Left hindlimb (tissue), 1 donor: ENCODE results near the gene PSMF1.
"Not testable (repeated sequence)": the region's sequence is repeated elsewhere in the genome, so short reads cannot be mapped to it uniquely, and the experiment has no call there.

Experiments
- DNase-seq: peaks from one replicate; pipeline ENCODE4 v3.0.0-alpha.2; 2018

Gene PSMF1

DNA sequence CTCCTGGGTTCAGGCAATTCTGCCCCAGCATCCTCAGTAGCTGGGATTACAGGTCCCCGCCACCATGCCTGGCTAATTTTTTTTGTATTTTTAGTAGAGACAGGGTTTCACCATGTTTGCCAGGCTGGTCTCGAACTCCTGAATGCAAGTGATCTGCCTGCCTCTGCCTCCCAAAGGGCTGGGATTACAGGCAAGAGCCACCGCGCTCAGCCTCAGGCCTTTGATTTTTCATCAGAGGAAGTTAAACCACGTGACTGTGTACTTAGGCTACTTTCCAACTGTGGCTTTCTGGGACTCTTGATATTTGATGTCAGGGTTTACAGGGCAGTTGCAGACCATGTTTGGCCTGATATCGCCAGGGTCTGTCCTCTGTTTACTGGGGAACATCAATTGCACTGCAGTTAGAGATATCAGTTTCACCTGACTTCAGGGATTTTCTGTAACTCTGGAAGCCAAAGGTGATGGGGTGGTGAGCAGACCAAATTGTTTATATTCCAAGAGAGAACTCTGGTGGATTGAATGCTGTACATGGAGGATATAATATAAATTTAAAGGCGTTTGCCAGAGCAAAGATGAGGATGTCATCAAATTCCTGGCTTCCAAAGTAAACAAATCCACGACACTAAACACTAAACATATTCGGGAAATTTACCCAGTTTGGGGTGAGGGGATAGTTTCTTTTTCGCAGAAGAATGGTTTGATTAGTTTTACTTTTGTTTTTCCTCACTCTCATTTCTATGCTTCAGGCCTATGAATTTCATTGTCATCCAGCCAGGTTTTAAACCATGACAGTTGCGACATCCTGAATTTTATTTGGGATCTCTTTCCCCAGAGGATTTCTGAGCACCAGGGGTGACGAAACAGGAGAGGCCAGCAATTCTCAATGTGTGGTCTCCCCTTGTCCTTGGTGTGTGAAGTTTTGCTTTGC lies 4.2 kb downstream of the PSMF1 start:
- DNase-seq, result no peak

- DNase-seq, result no peak
These were observed 5.3 kb downstream of the PSMF1 start for GRCh38 chr20:1123666-1124065.

GRCh38 chr20:1124421-1124820 lies 6.0 kb downstream of the PSMF1 start:
- no peak for DNase-seq

- no peak for DNase-seq
These were observed 6.9 kb downstream of the PSMF1 start for GRCh38 chr20:1125277-1125676.

DNA sequence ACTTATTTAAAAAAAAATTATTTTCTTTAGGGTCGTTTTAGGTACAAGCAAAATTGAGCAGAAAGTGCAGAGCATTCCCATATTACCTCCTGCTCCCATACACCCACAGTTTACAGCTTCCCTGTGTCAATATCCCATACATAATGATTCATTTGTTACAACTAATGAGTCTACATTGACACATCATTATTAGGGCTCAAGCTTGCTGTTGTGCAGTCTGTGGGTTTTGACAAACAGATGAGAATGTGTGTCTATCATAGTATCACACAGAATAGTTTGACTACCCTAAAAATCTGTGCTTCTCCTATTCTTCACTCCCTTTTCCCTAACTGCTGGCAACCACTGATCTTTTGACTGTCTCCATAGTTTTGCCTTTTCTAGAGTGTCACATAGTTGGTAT lies 9.4 kb downstream of the PSMF1 start:
- DNase-seq, result no peak

GRCh38 chr20:1130058-1130694 lies 11.8 kb downstream of the PSMF1 start:
- DNase-seq, result no peak

DNA sequence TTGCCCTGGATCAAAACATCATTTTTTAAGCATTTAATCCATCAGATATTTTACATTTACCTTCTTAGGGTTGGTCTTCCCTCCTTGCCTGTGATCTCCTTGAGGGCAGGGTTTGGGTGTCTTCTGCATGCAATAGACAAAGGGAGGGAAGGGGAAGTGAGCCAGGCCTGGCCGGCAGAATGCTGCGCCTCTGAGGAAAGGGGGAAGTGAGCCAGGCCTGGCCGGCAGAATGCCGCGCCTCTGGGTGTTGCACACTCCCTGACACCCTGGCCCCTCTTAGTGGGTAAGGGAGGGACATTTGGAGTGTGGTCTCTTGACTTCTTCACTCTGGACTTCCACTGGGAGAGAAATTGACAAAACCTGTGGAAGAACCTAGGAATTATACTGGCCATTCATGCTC lies 12.4 kb downstream of the PSMF1 start:
- no peak for DNase-seq

DNA sequence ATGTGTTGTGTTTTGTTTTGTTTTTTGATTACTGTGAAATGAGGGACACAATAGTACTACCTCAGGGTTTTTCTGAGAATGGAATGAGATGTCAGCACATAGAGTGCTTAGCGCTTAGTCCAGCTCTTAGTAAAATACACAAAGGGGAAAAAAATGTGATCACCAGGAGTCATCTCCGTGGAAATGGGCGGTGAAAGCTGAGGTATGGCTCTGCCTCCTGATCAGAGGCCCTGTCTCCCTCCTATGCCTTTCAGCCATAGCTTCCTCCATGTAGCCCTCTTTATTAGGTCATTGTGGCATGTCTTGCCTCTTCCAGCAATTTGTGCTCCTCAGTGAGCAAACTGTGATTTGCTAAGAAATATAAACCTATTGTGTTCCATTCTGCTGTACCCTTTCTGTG lies 13.0 kb downstream of the PSMF1 start:
- no peak for DNase-seq

DNA sequence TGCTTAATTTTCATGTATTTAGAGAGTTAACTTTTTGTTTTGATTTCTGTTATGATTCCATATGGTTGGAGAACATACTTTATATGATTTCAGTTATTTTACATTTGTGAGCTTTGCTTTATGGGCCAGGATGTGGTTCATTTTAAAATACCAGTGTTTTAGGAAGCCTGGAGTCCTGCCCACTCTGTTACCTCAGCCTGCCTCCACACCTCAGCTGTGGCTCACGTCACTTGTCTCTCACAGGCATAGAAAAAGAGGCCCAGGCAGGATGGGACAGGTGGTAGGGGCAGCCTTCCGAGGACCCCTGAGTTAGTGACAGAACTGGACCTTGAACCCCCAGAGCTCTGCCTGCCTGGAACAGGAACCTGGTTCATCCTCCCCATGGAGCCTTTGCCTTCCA lies 16.0 kb downstream of the PSMF1 start:
- no peak for DNase-seq

DNA sequence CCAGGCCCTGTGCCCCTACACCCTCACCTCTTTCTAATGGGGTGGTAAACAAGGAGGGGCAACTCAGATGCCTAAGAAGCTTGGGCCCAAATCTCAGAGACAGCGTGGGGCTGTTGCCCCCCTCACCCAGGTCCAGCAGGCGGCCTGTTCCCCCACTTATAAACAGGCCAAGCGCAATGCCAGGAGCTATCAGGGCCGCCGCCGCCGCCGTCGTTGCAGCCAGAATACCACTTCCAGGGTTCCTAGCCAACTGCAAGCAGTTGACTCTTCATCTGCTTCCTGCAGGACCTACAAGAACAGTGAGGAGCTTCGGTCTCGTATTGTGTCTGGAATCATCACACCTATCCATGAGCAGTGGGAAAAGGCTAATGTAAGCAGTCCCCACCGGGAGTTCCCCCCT lies 16.4 kb downstream of the PSMF1 start:
- DNase-seq, result no peak

GRCh38 chr20:1137236-1137635 lies 18.8 kb downstream of the PSMF1 start:
- DNase-seq, result no peak

DNA sequence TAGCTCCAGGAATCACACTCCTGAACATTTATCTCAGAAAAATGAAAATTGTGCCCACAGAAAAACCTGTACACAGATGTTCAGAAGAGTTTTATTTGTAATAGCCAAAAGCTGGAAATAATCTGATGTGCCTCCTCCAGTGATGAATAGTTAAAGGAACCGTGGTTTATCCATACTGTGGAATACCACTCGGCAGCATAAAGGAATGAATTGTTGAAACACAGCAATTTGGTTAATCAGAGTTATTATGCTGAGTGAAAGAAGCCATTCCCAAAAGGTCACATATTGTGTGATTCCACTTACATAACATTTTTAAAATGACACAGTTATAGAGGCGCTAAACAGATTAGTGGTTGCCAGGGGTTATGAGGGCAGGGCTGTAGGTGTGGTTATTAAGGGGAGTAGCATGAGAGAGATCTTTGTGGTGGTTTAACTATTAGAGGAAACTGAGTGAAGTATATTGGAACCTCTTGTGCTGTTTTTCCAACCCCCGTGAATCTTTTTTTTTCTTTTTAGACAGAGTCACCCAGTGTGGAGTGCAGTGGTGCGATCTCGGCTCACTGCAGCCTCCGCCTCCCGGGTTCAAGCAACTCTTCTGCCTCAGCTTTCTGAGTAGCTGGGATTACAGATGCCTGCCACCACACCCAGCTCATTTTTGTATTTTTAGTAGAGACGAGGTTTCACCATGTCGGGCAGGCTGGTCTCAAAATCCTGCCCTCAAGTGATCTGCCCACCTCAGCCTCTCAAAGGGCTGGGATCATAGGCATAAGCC lies 26.2 kb downstream of the PSMF1 start:
- DNase-seq, result no peak

GRCh38 chr20:1146957-1147356 lies 28.6 kb downstream of the PSMF1 start:
- DNase-seq, result no peak

- not testable (repeated sequence) for DNase-seq
These were observed 31.4 kb downstream of the PSMF1 start for GRCh38 chr20:1149812-1150211.

DNA sequence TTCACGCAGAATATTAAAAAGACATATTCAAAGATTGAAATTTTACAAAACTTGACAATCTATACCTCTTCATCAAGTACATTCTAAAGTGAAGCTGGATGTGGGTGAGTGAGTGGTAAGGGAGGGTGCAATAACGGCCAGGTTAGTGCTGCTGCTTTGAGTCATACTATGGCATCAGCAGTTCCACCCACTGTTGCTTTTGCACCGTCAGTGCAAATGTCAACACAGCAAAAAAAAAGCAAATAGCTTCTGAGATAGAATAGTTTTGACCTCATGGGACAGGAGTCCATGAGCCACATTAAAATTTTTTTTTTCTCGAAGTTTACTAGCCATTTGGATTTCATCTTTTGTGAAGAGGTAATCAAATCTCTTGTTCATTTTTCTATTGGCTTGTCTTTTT lies 31.8 kb downstream of the PSMF1 start:
- no peak for DNase-seq

- DNase-seq, result no peak
These were observed 32.6 kb downstream of the PSMF1 start for GRCh38 chr20:1150968-1151367.

DNA sequence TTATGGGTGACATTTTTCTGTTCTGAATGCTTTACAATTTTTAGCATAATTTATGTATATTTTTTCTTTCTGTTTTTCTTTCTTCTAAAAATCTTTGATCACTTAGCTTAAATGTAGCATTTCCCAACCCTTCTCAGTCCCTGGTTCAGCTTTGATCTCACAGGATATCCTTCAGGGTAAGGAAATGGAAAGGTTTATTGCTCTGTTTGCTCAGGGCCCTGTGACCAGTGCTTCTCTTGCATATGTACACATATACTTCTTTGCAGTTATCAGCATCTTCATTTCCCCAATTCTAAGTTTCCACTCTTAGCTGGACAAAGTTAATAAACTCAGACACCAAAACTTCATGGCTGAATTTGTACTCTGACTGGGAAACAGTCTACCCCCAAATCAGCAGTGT lies 35.8 kb downstream of the PSMF1 start:
- no peak for DNase-seq

DNA sequence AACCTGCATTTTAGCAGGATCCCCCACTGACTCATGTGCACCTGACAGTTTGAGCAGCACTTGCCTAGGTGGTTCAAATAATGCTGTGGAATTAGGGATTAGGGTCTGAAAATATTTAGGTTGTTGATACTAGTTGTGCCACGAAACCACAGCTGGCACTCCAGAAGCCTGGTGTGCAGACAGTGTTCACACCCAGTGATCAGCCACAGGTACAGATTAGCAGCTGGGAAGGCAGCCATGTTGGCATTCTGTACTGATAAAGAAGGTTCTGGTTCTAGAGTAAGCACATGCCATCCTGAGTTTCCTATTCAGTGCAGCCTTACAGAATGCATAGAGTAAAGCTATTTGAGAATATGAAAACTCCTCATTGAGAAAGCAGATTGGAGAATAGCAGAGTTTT lies 36.3 kb downstream of the PSMF1 start:
- DNase-seq, result no peak

- DNase-seq, result no peak
These were observed 36.9 kb downstream of the PSMF1 start for GRCh38 chr20:1155342-1155741.

DNA sequence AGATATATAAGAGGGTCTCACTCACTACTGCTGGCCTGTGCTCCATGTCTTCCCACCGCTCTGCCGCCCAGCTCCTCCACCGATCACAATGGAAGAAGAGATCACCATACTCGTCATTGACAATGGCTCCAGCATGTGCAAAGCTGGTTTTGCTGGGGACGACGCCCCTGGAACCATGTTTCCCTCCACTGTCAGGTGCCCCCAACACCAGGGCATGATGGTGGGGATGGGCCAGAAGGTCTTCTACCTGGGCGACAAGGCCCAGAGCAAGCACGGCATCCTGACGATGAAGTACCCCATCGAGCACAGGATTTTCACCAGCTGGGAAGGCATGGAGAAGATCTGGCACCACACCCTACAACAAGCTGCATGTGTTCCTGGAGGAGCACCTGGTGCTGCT lies 42.1 kb downstream of the PSMF1 start:
- no peak for DNase-seq

DNA sequence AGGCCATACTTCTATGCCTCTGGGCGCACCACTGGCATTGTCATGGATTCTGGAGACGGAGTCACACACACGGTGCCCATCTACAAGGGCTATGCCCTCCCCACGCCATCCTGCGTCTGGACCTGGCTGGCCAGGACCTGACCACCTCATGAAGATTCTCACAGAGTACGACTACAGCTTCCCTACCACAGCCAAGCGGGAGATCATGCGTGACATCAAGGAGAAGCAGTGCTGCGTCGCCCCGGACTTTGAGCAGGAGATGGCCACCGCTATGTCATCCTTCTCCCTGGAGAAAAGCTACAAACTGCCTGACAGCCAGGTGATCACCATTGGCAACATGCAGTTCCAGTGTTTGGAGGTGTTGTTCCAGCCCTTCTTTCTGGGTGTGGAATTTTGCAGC lies 42.6 kb downstream of the PSMF1 start:
- no peak for DNase-seq

GRCh38 chr20:1163105-1163504 lies 44.7 kb downstream of the PSMF1 start:
- DNase-seq, result no peak

DNA sequence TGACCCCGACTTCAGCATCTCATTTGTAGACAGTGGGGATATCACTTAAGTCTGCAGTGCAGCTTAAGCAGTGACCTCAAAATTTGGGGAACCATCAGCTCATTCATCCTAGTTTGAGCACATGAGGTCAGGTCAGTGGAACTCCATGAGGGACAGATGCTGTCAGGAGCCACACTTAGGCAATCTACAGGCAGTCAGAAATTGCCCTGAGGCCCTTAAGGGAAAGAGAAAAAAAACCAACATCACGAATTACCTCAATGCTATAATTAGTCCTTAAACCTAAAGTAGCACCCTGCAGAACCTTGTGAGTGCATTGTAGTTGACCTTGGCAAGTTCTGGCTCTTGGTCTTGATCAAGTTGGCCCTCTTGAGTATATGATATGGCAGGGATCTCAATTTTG lies 45.3 kb downstream of the PSMF1 start:
- no peak for DNase-seq

- DNase-seq, result no peak
These were observed 46.5 kb downstream of the PSMF1 start for GRCh38 chr20:1164871-1165270.
